Stimulated activated CD4-positive, alpha-beta T cell treated with anti-CD3 and anti-CD28 coated beads, Interleukin-12 subunit alpha, Interleukin-12 subunit beta, amount 100 ng/mL, for 48 hours (primary cell): ENCODE measurements around the gene C1R.
"Not testable (repeated sequence)": the region's sequence is repeated elsewhere in the genome, so short reads cannot be mapped to it uniquely, and the experiment has no call there.

Experiments used
- DNase-seq, 3 donors: peaks; one replicate each; pipeline ENCODE4 v3.0.0-alpha.2; 2020; ENCODE audit warnings: low read depth in 2 of 3, low spot score in 1 of 3

Gene C1R

DNA sequence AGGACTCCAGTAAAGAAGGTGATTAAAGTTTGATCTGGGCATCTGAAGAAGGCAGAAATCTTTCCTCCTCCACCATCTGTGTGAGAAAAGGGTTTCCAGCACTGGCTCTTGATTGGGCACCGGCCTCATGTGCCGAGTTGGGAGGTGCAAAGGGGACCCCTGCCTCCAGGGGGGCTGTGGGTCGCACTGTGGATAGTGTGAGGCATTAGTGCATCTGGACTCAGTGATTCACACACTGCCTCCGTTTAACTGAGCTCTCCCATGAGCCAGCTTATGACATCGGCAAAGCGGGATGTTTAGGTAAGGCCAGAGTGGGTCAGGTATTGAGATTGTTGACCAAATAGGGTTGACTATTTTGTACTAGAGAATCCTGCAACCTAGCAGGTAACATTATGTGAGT is 22.9 kb downstream of the C1R start:
- DNase-seq, result no peak

GRCh38 chr12:7068994-7069346 is 23.3 kb downstream of the C1R start:
- DNase-seq, result no peak

- no peak for DNase-seq
These were observed 23.8 kb downstream of the C1R start for GRCh38 chr12:7068240-7068993.

DNA sequence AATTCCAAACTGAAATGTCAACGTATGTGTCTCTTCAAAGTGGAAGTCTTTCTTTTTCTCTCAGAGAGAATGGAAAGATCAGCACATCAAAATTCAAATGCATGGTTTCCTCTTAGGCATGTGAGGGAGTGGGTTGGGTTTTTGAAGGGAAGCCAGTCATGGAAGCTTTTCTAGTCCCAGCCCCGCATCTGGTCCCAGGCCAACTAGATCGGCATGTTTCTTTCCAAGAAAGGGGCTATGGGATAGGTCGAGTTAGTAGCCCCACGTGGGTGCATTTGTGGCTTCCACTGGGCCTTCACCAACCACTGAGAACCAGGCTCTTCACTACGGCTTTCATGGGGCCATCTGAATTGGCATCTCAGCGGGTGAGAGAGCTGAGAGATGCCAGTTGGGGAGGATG is 25.1 kb downstream of the C1R start:
- no peak for DNase-seq

- DNase-seq, result no peak
These were observed 25.6 kb downstream of the C1R start for GRCh38 chr12:7066596-7066995.

DNA sequence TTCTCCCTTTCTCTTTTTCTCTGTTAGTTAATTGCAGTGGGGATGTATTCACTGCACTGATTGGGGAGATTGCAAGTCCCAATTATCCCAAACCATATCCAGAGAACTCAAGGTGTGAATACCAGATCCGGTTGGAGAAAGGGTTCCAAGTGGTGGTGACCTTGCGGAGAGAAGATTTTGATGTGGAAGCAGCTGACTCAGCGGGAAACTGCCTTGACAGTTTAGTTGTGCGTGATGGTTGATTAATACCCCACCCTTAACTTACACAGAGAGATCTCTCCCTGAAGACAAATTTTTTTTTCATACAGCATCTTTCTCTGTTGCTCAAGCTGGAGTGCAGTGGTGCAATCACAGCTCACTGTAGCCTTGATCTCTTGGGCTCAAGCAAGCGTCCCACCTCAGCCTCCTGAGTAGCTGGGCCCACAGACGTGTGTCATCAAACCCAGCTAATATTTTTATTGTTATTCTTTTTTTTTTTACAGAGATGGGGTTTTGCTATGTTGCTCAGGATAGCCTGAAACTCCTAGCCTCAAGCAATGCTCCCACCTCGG is 27.1 kb downstream of the C1R start:
- no peak for DNase-seq

- no peak for DNase-seq
These were observed 27.7 kb downstream of the C1R start for GRCh38 chr12:7064516-7064915.

DNA sequence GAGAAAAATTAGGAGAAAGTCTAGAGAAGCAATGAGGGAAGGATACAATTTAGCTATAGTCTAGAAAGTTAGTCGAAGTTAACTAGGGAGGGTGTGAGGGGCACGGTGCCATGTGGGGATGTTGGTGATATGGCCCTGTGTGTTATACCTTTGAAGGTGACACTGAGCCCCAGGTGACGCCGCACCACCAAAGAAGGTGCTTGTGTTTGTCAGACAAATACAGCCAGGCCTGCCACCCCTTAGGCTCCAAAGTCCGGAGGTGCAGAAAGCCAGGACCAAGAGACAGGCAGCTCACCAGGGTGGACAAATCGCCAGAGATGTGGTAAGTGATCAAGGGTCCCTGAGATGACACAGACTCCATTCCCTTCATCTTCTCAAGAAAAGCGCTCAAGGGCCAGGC is 30.6 kb downstream of the C1R start:
- no peak for DNase-seq

DNA sequence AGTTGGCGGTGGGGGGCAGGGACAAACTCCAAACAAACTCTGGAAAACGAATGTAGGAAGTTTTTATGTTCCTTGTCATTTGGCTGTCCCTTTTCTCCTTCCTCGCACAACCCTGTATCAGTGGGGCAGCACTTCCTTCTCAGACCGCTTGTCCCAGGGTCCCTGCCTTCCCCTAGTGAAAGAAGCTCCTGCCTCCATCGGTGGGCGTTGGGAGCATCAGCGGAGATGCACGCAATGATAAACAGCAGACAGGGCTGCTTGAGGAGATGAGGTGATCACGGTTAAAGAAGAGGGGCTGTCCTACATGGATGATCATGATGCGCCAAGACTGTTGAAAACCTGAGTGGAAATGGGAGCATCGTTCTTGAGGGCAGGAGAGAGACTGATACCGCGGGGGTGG is 31.1 kb downstream of the C1R start:
- DNase-seq, result no peak

DNA sequence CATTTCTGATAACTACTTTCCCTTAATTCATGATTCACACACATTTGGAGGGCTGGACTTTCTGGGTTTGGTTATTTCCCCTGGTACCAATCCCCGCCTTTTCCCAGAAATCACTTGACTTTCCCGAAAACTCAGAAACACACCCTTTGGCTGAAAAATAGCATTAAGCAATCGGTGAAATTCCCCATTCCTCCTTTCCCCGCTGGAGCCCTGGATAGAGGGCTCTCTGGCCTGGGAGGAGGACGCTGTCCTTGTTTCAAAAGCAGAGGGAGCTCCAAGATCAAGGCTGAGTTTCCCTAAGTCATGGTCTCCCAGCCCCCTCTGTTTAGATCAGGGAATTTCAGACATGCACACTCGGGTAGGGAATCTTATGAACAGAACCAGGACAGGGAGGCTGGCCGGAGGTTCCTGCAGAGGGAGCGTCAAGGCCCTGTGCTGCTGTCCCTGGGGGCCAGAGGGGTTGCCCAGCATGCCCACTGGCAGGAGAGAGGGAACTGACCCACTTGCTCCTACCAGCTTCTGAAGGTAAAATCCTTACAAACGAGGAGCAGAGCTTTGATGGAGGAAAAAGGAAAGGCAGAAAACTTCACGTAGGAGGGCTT is 31.8 kb downstream of the C1R start, which contains the start of gene C1S:
Gene C1S, plus strand, starts transcription at position 366 of the 602 bp plus-strand sequence. CDS start 1,195 bp downstream, outside the sequence.
- no peak for DNase-seq

DNA sequence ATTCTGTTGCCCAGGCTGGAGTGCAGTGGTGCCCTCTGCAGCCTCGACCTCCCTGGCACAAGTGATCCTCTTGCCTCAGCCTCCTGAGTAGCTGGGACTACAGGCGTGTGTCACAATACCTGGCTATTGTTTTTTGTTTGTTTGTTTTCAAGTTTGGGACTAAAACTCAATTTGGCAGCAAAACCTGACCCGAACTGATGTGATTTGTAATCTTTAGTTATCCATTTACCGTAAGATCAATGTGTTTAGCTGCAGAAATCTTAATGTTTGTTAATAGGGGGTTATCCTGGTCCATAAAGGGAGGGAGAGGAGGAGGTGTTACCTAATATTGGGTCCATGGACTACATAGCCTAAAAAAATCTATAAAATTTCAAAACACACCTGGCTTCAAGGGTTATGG is 32.5 kb downstream of the C1R start:
- DNase-seq, result no peak

GRCh38 chr12:7058850-7059395 is 33.3 kb downstream of the C1R start:
- no peak for DNase-seq

- no peak for DNase-seq
These were observed 33.9 kb downstream of the C1R start for GRCh38 chr12:7058163-7058845.

DNA sequence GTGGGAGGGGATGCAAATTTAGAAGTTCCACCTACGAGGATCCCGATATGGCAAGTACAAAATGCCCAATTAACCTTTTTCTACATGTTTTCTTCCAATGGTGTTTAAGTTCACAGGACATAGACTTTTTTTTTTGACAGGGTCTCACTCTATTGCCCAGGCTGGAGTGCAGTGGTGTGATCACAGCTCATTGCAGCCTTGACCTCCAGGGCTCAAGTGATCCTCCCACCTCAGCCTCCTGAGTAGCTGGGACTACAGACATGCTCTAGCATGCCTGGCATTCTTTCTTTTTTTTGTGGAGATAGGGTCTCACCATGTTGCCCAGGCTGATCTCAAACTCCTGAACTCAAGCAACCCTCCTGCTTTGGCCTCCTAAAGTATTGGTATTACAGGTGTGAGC is 36.5 kb downstream of the C1R start:
- not testable (repeated sequence) for DNase-seq

- DNase-seq, result no peak
These were observed 37.3 kb downstream of the C1R start for GRCh38 chr12:7054925-7055324.

- DNase-seq, result not testable (repeated sequence)
These were observed 42.3 kb downstream of the C1R start for GRCh38 chr12:7049973-7050372.

GRCh38 chr12:7049445-7049951 is 42.7 kb downstream of the C1R start:
- DNase-seq, result not testable (repeated sequence)

DNA sequence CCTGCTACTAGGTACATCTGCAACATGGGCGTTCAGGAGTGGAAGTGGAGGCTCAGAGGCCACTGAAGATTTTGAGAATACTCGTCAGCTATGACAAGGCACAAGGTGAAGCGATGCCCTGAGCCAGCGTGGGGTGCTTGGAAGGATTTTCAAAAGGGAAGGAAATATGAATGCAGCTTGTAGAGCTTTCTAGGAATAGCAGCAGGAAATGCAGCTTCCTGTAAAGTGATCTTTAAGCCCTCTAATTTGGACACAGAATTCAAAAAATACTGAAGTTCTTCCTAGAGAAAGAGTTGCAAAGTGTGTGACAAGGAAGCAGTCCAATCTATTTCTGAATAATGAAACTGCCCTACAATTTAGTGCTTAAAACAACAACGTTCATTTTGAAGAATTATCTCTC is 44.9 kb downstream of the C1R start:
- no peak for DNase-seq

DNA sequence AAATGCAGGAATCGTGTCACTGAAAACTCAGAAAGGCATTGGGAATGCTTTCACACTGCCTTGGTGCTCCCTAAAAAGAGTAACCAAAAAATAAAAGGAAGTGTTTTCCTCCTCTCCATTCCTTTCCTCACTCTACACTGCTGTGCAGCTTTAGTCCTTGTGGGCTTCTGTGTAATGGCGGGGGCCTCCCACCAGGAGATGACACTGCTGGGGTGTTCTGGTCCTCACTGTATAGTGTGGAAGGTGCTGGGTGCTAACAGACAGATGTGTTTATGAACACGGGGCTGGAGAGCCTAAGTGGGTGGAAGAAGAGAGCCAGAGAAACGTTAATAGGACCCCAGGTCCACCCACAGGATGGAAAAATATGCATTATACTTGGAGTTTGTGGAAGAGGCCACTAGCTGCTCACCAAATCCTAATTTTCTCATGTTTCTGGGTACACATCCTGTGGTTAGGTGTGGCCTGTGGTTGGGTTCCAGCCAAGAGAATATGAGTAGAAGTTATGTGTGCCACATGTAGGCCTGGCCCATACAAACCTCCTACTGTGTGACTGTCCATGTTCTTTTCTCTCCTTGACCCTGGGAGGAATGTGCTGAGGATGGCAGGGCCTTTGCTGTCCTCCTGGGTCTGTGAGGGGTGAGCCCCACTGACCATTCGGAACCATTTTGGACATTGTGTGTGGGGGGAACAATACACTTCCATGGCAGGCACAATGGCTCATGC is 45.7 kb downstream of the C1R start:
- DNase-seq, result no peak

- DNase-seq, result no peak
These were observed 46.3 kb downstream of the C1R start for GRCh38 chr12:7045913-7046312.

- DNase-seq, result no peak
These were observed 49.4 kb downstream of the C1R start for GRCh38 chr12:7042842-7043241.
